HepG2 (cell line): Measurements from ENCODE around the gene SHROOM1. TPM values are rescaled to one million over a fixed set of nuclear protein-coding genes. Genes with fewer than 3 reads are reported as not detected.
A peak's percentile ranks its signal among the peaks of the same experiment; 100 is the strongest.

Experiments
- DNMT1 ChIP-seq: sonication (generic); formaldehyde crosslinking; IDR thresholded peaks from 2 replicates; pipeline ENCODE4 v1.5.1; 2020; ENCODE audit warnings: mild to moderate bottlenecking, missing genetic modification reagents
- MED1 ChIP-seq: sonication (generic); formaldehyde crosslinking; IDR thresholded peaks from 2 replicates; pipeline ENCODE4 v1.4.0; 2020; ENCODE audit warnings: missing genetic modification reagents
- NBN ChIP-seq: fragments of 450-650 bp; conservative IDR thresholded peaks from 2 replicates; pipeline ENCODE4 v1.6.1; 2017
- ZNF430 ChIP-seq: sonication (generic); formaldehyde crosslinking; IDR thresholded peaks from 2 replicates; pipeline ENCODE4 v1.9.0; 2021; ENCODE audit warnings: mild to moderate bottlenecking, missing genetic modification reagents
- ZNF746 ChIP-seq: sonication (generic); formaldehyde crosslinking; IDR thresholded peaks from 2 replicates; pipeline ENCODE4 v1.8.0; 2022; ENCODE audit warnings: mild to moderate bottlenecking, missing genetic modification reagents
- polyA plus RNA-seq, 8 experiments: library from polyadenylated mRNA; depleted of rRNA in 3 of 8; stranded (reverse) in 7 of 8; unstranded in 1 of 8; fragments of >200 nt; fragmentation: Illumina TruSeq in 4 of 8; extraction: Trizol in 4 of 8; gene quantifications; 2 replicates each; pipeline versions ENCODE4 v1.2.1 to v1.2.3, GENCODE V29; 2011 to 2016; ENCODE audit warnings: low read depth in 4 of 8, missing spikeins in 1 of 8, mixed read lengths in 1 of 8; ENCODE audit not compliant: insufficient read depth in 1 of 8
- total RNA-seq, 5 experiments: library from RNA; depleted of rRNA; stranded (reverse); fragments of >200 nt; fragmentation: Illumina TruSeq; extraction: Trizol; gene quantifications; 2 replicates each; pipeline ENCODE4 v1.2.3, GENCODE V29; 2016; ENCODE audit warnings: low read depth in 1 of 5
- TF ChIP-seq, protein P1 (sequence below): sonication (generic); formaldehyde crosslinking; IDR thresholded peaks from 2 replicates; pipeline ENCODE4 v1.4.0; 2020; ENCODE audit warnings: missing genetic modification reagents, borderline replicate concordance
- TF ChIP-seq, protein P2 (sequence below): IDR thresholded peaks from 2 replicates; pipeline ENCODE4 v1.6.1; 2016; ENCODE audit warnings: low read depth, control low read depth
- TF ChIP-seq, protein P3 (sequence below), 2 experiments: sonication (generic) in 1 of 2; formaldehyde crosslinking in 1 of 2; IDR thresholded peaks; 2 replicates each; pipeline versions ENCODE4 v1.4.0 to v1.6.1; 2018 to 2020; ENCODE audit warnings: missing genetic modification reagents in 2 of 2, borderline replicate concordance in 1 of 2, low read depth in 1 of 2, mild to moderate bottlenecking in 1 of 2, missing biosample characterization in 1 of 2
- TF ChIP-seq, protein P4 (sequence below): sonication (generic); formaldehyde crosslinking; IDR thresholded peaks from 2 replicates; pipeline ENCODE4 v1.4.0; 2020; ENCODE audit warnings: mild to moderate bottlenecking, low read depth, missing genetic modification reagents
- TF ChIP-seq, protein P5 (sequence below): IDR thresholded peaks from 2 replicates; pipeline ENCODE4 v1.6.1; 2012; ENCODE audit warnings: low read length, improper control_type of control experiment
- TF ChIP-seq, protein P6 (sequence below): sonication (generic); formaldehyde crosslinking; IDR thresholded peaks from 2 replicates; pipeline ENCODE4 v1.4.0; 2020; ENCODE audit warnings: mild to moderate bottlenecking, missing genetic modification reagents, borderline replicate concordance

Gene SHROOM1
- total and polyA plus RNA-seq, 2 of the 13 experiments (the other 11 are each of a cell fraction or from before 2014, with no cell fraction given) = 18.2 to 25.7 TPM

DNA sequence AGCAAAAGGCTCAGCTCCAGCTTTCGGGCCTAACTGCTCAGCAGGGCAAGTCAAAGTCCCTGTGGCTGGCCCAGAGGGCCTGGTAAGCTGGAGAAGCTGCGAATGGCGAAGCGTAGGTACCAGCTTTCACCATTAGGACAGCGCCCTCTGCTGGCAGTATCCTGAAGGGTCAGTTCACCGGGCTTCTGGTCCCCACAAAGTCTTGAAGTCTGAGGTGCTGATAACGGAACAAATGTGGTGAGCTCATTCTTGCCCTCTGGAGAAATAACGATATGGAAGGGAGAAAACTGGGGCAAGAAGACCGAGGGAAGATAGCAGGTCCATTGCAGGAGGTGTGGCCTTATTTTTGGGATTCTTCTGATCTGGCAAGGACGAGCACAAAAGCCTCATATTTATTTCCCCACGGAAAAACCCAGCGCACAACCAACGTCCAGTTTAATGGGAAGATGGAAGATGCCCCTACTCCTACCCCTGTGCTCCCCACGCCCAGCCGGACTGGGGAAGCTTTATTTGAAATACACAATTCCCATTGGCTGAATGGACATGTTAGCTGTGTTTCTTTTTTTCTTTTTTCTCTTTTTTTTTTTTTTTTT, 10.2 kb downstream of the SHROOM1 start (continued):
- TF ChIP-seq ZNF746 (no peak), NBN (no peak), ZNF430 (CRISPR knock-in tag) (peak; percentile 75; the same call in 1 of the 2 replicates), MED1 (CRISPR knock-in tag) (0 out of 2 replicates have a peak, but pooled peaks have one; percentile 20), DNMT1 (CRISPR knock-in tag) (no peak)
- TF ChIP-seq, protein P1, sequence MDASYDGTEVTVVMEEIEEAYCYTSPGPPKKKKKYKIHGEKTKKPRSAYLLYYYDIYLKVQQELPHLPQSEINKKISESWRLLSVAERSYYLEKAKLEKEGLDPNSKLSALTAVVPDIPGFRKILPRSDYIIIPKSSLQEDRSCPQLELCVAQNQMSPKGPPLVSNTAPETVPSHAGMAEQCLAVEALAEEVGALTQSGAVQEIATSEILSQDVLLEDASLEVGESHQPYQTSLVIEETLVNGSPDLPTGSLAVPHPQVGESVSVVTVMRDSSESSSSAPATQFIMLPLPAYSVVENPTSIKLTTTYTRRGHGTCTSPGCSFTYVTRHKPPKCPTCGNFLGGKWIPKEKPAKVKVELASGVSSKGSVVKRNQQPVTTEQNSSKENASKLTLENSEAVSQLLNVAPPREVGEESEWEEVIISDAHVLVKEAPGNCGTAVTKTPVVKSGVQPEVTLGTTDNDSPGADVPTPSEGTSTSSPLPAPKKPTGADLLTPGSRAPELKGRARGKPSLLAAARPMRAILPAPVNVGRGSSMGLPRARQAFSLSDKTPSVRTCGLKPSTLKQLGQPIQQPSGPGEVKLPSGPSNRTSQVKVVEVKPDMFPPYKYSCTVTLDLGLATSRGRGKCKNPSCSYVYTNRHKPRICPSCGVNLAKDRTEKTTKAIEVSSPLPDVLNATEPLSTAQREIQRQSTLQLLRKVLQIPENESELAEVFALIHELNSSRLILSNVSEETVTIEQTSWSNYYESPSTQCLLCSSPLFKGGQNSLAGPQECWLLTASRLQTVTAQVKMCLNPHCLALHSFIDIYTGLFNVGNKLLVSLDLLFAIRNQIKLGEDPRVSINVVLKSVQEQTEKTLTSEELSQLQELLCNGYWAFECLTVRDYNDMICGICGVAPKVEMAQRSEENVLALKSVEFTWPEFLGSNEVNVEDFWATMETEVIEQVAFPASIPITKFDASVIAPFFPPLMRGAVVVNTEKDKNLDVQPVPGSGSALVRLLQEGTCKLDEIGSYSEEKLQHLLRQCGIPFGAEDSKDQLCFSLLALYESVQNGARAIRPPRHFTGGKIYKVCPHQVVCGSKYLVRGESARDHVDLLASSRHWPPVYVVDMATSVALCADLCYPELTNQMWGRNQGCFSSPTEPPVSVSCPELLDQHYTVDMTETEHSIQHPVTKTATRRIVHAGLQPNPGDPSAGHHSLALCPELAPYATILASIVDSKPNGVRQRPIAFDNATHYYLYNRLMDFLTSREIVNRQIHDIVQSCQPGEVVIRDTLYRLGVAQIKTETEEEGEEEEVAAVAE = no peak
- TF ChIP-seq, protein P2, sequence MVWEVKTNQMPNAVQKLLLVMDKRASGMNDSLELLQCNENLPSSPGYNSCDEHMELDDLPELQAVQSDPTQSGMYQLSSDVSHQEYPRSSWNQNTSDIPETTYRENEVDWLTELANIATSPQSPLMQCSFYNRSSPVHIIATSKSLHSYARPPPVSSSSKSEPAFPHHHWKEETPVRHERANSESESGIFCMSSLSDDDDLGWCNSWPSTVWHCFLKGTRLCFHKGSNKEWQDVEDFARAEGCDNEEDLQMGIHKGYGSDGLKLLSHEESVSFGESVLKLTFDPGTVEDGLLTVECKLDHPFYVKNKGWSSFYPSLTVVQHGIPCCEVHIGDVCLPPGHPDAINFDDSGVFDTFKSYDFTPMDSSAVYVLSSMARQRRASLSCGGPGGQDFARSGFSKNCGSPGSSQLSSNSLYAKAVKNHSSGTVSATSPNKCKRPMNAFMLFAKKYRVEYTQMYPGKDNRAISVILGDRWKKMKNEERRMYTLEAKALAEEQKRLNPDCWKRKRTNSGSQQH (CRISPR knock-in tag) = peak; percentile 53; the same call in 1 of the 2 replicates
- TF ChIP-seq, protein P3, sequence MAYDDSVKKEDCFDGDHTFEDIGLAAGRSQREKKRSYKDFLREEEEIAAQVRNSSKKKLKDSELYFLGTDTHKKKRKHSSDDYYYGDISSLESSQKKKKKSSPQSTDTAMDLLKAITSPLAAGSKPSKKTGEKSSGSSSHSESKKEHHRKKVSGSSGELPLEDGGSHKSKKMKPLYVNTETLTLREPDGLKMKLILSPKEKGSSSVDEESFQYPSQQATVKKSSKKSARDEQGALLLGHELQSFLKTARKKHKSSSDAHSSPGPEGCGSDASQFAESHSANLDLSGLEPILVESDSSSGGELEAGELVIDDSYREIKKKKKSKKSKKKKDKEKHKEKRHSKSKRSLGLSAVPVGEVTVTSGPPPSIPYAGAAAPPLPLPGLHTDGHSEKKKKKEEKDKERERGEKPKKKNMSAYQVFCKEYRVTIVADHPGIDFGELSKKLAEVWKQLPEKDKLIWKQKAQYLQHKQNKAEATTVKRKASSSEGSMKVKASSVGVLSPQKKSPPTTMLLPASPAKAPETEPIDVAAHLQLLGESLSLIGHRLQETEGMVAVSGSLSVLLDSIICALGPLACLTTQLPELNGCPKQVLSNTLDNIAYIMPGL (CRISPR knock-in tag; IDR thresholded peaks at IDR 0.05; ENCODE audit: borderline replicate concordance in 1 of 2, low read depth in 1 of 2) = peak; percentile 69 to 82
- TF ChIP-seq, protein P4, sequence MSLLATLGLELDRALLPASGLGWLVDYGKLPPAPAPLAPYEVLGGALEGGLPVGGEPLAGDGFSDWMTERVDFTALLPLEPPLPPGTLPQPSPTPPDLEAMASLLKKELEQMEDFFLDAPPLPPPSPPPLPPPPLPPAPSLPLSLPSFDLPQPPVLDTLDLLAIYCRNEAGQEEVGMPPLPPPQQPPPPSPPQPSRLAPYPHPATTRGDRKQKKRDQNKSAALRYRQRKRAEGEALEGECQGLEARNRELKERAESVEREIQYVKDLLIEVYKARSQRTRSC = no peak
- TF ChIP-seq, protein P5, sequence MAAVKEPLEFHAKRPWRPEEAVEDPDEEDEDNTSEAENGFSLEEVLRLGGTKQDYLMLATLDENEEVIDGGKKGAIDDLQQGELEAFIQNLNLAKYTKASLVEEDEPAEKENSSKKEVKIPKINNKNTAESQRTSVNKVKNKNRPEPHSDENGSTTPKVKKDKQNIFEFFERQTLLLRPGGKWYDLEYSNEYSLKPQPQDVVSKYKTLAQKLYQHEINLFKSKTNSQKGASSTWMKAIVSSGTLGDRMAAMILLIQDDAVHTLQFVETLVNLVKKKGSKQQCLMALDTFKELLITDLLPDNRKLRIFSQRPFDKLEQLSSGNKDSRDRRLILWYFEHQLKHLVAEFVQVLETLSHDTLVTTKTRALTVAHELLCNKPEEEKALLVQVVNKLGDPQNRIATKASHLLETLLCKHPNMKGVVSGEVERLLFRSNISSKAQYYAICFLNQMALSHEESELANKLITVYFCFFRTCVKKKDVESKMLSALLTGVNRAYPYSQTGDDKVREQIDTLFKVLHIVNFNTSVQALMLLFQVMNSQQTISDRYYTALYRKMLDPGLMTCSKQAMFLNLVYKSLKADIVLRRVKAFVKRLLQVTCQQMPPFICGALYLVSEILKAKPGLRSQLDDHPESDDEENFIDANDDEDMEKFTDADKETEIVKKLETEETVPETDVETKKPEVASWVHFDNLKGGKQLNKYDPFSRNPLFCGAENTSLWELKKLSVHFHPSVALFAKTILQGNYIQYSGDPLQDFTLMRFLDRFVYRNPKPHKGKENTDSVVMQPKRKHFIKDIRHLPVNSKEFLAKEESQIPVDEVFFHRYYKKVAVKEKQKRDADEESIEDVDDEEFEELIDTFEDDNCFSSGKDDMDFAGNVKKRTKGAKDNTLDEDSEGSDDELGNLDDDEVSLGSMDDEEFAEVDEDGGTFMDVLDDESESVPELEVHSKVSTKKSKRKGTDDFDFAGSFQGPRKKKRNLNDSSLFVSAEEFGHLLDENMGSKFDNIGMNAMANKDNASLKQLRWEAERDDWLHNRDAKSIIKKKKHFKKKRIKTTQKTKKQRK = no peak
- TF ChIP-seq, protein P6, sequence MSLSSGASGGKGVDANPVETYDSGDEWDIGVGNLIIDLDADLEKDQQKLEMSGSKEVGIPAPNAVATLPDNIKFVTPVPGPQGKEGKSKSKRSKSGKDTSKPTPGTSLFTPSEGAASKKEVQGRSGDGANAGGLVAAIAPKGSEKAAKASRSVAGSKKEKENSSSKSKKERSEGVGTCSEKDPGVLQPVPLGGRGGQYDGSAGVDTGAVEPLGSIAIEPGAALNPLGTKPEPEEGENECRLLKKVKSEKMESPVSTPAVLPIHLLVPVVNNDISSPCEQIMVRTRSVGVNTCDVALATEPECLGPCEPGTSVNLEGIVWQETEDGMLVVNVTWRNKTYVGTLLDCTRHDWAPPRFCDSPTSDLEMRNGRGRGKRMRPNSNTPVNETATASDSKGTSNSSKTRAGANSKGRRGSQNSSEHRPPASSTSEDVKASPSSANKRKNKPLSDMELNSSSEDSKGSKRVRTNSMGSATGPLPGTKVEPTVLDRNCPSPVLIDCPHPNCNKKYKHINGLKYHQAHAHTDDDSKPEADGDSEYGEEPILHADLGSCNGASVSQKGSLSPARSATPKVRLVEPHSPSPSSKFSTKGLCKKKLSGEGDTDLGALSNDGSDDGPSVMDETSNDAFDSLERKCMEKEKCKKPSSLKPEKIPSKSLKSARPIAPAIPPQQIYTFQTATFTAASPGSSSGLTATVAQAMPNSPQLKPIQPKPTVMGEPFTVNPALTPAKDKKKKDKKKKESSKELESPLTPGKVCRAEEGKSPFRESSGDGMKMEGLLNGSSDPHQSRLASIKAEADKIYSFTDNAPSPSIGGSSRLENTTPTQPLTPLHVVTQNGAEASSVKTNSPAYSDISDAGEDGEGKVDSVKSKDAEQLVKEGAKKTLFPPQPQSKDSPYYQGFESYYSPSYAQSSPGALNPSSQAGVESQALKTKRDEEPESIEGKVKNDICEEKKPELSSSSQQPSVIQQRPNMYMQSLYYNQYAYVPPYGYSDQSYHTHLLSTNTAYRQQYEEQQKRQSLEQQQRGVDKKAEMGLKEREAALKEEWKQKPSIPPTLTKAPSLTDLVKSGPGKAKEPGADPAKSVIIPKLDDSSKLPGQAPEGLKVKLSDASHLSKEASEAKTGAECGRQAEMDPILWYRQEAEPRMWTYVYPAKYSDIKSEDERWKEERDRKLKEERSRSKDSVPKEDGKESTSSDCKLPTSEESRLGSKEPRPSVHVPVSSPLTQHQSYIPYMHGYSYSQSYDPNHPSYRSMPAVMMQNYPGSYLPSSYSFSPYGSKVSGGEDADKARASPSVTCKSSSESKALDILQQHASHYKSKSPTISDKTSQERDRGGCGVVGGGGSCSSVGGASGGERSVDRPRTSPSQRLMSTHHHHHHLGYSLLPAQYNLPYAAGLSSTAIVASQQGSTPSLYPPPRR (CRISPR knock-in tag) = no peak
